Measurements from ENCODE around the gene CROCC2. TPM values are rescaled to one million over a fixed set of nuclear protein-coding genes. Genes with fewer than 3 reads are reported as not detected.

The CROCC2 gene
- total and polyA plus RNA-seq, 2 of the 13 experiments (the other 11 are each of a cell fraction or from before 2014, with no cell fraction given) = not detected

DNA sequence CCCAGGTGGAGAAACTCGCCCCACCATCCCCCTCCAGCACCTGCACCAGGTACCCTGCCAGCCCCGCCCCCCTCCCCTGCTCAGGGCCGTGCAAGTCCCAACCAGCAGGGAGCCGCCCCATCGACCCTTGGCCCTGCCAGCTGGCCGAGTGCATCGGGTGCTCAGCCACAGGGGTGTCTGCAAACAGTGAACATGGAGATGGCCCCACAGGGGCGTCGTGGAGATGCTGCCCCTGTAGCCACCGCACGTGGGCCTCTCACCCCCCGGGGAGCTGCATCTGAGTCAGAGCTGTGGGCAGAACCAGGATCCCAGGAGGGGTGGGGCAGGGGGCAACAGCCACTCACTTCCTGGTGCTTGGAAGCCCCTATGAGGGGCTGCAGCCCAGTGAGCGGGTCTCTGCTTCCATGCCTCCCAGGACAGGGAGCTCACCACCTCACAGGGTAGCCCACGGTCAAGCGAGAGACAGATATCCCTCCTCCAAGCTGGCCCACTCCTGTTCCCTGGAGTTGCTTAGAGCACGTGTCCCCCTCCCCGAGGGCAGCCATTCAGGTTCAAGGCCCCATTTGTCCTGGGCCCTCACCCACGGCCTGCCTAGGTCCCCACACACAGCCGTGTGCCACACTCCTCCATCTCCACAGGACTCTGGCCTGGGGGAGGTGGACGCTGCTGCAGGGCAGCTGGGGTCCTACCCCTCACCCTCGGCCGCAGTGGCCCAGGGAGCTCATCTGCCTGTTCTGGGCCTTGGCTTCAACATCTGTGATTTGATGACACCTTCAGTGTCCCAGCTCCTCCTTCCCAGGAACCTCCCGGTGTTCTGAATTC, 9.1 kb upstream of the CROCC2 start (continued):
- TF ChIP-seq, protein P1, sequence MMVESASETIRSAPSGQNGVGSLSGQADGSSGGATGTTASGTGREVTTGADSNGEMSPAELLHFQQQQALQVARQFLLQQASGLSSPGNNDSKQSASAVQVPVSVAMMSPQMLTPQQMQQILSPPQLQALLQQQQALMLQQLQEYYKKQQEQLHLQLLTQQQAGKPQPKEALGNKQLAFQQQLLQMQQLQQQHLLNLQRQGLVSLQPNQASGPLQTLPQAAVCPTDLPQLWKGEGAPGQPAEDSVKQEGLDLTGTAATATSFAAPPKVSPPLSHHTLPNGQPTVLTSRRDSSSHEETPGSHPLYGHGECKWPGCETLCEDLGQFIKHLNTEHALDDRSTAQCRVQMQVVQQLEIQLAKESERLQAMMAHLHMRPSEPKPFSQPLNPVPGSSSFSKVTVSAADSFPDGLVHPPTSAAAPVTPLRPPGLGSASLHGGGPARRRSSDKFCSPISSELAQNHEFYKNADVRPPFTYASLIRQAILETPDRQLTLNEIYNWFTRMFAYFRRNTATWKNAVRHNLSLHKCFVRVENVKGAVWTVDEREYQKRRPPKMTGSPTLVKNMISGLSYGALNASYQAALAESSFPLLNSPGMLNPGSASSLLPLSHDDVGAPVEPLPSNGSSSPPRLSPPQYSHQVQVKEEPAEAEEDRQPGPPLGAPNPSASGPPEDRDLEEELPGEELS (CRISPR knock-in tag; IDR thresholded peaks at IDR 0.05) = no peak
- TF ChIP-seq, protein P2, sequence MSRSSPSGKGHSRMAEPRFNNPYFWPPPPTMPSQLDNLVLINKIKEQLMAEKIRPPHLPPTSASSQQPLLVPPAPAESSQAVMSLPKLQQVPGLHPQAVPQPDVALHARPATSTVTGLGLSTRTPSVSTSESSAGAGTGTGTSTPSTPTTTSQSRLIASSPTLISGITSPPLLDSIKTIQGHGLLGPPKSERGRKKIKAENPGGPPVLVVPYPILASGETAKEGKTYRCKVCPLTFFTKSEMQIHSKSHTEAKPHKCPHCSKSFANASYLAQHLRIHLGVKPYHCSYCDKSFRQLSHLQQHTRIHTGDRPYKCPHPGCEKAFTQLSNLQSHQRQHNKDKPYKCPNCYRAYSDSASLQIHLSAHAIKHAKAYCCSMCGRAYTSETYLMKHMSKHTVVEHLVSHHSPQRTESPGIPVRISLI (CRISPR knock-in tag; IDR thresholded peaks at IDR 0.05; ENCODE audit: borderline replicate concordance) = no peak
- TF ChIP-seq ZNF207 (IDR thresholded peaks at IDR 0.05; ENCODE audit: borderline replicate concordance) (no peak), HES4 (CRISPR knock-in tag; IDR thresholded peaks at IDR 0.05; ENCODE audit: borderline replicate concordance) (no peak), FOXK2 (IDR thresholded peaks at IDR 0.05) (0 out of 2 replicates have a peak, but pooled peaks have one; percentile 22), ZNF766 (CRISPR knock-in tag; IDR thresholded peaks at IDR 0.05; ENCODE audit: borderline replicate concordance) (no peak), PAWR (CRISPR knock-in tag; IDR thresholded peaks at IDR 0.05; ENCODE audit: borderline replicate concordance) (no peak), ZNF235 (CRISPR knock-in tag; IDR thresholded peaks at IDR 0.05; ENCODE audit: borderline replicate concordance) (0 out of 2 replicates have a peak, but pooled peaks have one; percentile 51), NR2F6 (IDR thresholded peaks at IDR 0.05) (peak; percentile 69), NR2F6 (CRISPR knock-in tag; IDR thresholded peaks at IDR 0.05) (peak; percentile 86), ATRX (CRISPR knock-in tag; IDR thresholded peaks at IDR 0.05; ENCODE audit: borderline replicate concordance) (no peak), RBAK (CRISPR knock-in tag; IDR thresholded peaks at IDR 0.05) (no peak), MXI1 (IDR thresholded peaks at IDR 0.05; ENCODE audit: borderline replicate concordance, low read depth, low read length) (no peak), HIVEP1 (CRISPR knock-in tag; IDR thresholded peaks at IDR 0.05) (0 out of 2 replicates have a peak, but pooled peaks have one; percentile 5), ZNF230 (CRISPR knock-in tag; IDR thresholded peaks at IDR 0.05) (no peak), JARID2 (CRISPR knock-in tag; IDR thresholded peaks at IDR 0.05; ENCODE audit: insufficient replicate concordance) (no peak), HNF4G (IDR thresholded peaks at IDR 0.05; ENCODE audit: borderline replicate concordance, low read depth, low read length) (peak; percentile 89), HNF4G (CRISPR knock-in tag; IDR thresholded peaks at IDR 0.05; ENCODE audit: borderline replicate concordance, low read depth) (peak; percentile 78), BRD4 (CRISPR knock-in tag; IDR thresholded peaks at IDR 0.05) (no peak; the same call in 1 of the 2 replicates), TOPORS (CRISPR knock-in tag; IDR thresholded peaks at IDR 0.05) (peak; percentile 86; the same call in 1 of the 2 replicates), GLI4 (CRISPR knock-in tag; IDR thresholded peaks at IDR 0.05; ENCODE audit: borderline replicate concordance) (peak; percentile 47; the same call in 1 of the 2 replicates), CREB1 (IDR thresholded peaks at IDR 0.05) (no peak), CREB1 (CRISPR knock-in tag; IDR thresholded peaks at IDR 0.05) (no peak), TMF1 (CRISPR knock-in tag; IDR thresholded peaks at IDR 0.05; ENCODE audit: low read depth) (peak; percentile 83; the same call in 1 of the 2 replicates), ZNF510 (CRISPR knock-in tag; IDR thresholded peaks at IDR 0.05; ENCODE audit: low read depth) (no peak)
- TF ChIP-seq, protein P3, sequence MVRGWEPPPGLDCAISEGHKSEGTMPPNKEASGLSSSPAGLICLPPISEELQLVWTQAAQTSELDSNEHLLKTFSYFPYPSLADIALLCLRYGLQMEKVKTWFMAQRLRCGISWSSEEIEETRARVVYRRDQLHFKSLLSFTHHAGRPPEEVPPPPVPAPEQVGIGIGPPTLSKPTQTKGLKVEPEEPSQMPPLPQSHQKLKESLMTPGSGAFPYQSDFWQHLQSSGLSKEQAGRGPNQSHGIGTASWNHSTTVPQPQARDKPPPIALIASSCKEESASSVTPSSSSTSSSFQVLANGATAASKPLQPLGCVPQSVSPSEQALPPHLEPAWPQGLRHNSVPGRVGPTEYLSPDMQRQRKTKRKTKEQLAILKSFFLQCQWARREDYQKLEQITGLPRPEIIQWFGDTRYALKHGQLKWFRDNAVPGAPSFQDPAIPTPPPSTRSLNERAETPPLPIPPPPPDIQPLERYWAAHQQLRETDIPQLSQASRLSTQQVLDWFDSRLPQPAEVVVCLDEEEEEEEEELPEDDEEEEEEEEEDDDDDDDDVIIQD (CRISPR knock-in tag; IDR thresholded peaks at IDR 0.05; ENCODE audit: low read depth) = no peak
- TF ChIP-seq, protein P4, sequence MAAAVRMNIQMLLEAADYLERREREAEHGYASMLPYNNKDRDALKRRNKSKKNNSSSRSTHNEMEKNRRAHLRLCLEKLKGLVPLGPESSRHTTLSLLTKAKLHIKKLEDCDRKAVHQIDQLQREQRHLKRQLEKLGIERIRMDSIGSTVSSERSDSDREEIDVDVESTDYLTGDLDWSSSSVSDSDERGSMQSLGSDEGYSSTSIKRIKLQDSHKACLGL (CRISPR knock-in tag; IDR thresholded peaks at IDR 0.05) = peak; percentile 27

All from HepG2 (cell line).